Putamen (tissue), 1 donor: Measurements from ENCODE around the gene COA6.

Experiments
- DNase-seq: peaks from one replicate; pipeline ENCODE4 v3.0.0-alpha.2; 2016; ENCODE audit warnings: low spot score

Gene COA6

DNA sequence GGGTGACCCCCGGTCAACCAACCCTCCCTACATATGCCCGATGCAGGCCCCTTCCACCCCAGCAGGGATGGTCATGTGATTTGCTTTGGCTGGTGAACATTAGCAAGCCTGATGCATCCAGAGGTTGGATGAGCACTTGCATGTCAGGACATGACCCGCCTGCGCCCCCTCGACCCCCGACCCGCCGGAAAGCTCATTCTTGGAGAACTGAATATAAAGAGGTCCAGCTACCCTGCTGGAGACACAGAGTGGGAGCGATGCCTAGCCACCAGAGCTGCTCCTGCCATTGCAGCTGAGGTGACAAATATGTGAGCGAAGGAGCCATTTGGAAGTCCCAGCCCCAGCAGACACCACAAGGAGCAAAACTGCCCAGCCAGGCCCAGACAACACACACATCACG lies 39.6 kb downstream of the COA6 start:
- DNase-seq = no peak

DNA sequence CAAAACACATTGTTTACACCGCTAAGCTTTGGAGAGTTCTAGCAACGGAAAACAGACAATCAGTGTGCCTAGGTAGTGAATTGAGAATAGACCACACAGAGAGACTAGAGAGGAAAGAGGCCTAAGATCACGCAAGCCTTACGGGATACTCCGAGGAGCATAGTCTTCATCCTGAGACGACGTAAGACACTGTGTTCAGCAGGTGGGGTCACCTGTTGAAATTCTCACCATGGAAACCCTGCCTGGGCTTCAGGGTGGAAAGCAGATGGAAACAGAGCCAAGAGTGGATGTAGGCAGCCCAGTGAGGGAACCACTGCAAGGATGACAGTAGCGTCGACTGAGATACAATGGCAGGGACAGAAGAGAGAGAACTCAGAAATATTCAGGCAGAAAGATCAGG lies 40.2 kb downstream of the COA6 start:
- DNase-seq = no peak

DNA sequence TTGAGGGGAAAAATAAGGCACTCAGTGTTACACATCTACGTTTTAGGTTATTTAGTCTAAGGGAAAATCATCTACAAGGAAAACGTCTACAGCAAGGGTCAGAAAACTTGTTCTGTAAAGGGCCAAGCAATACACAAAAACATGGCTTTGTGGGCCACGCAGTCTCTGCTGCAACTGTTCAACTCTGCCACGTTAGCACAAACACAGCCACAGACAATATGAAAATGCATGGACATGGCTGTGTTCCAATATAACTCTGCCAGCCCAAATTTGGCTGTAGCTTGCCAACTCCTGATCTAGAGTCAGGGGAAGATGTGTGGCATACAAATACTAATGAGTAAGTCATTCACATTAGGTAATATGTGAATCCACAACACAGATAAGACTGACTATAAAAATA lies 40.7 kb downstream of the COA6 start:
- no peak for DNase-seq

DNA sequence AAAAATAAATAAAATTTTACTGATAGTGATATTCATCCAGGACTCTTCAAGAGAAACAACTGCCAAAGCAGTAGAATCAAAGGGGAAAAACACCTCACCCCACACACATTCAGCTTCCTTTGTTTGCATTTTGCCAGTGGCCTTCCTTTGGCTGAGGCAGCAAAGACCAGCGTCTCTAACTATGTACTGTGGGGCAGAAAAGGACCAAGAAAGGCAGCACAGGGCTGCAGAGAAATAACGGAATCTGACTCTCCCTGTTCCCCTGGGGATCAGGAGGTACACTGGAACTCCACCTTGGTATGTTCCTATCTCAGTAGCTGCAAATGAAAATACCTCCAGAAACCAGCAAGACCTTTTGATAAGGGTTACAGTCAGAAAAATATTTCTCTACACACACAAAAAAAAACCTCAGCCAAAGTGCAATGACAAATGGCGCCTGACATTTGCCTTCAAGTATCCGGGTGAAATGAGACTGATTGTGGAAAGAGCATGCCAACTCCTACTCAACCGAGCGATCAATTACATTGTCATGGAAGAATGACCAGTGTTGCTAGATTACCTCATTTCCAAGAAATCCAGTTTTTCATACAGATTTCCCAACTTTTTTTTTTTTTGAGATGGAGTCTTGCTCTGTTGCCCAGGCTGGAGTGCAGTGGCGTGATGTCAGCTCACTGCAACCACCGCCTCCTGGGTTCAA lies 54.8 kb downstream of the COA6 start:
- DNase-seq = no peak

DNA sequence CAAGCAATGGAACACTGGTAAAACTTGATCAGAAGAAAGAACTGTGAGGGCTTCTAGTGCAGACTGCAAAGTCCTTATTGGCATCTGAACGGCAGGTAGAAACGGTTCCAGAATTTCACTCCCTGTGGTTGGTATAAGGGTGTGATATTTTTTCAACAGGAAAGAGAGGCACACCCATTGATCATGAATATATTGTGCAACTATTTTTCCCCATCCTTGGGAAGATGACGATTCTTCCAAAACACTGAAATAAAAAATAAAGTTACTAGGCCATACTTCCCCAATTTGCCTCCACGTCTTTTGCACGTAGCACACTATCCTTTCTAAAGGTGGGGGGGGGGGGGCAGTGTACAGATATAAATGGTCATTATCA lies 56.2 kb downstream of the COA6 start:
- no peak for DNase-seq

DNA sequence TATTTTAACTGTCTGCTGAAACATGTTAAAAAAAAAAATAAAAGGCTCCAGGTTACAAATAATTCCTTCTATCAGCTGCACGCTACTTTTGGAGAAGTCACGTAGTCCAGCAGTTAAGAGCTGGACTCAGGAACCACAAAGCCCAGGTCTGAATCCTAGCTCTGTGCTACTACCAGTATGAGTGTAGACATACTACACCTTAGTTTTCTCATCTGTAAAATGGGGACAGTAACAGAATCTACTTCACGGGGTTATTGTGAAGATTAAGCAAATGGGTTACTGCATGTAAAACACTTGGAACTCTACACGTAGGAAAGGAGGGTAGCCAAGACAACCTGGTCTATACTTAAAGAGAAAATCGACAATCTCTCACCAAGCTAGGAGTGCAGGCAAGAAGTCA lies 57.4 kb downstream of the COA6 start:
- no peak for DNase-seq

DNA sequence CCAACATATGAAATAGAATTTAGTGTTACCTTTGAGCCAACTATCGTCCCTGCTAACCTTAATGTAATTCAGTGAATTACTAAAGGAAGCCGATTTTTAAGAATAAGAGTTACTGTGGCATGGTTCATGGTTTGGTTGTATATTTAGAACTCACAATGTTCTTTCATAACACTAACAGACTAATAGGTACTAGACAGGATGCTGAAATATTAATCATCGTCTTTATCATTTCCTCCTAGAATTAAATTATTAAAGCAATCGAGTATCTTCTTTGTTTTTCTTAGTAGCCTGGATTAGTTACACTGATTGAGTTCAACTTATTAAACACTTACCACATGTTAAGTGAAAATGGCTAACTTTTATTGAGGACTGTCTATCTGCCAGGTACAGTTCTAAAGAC lies 58.0 kb downstream of the COA6 start:
- DNase-seq = no peak

DNA sequence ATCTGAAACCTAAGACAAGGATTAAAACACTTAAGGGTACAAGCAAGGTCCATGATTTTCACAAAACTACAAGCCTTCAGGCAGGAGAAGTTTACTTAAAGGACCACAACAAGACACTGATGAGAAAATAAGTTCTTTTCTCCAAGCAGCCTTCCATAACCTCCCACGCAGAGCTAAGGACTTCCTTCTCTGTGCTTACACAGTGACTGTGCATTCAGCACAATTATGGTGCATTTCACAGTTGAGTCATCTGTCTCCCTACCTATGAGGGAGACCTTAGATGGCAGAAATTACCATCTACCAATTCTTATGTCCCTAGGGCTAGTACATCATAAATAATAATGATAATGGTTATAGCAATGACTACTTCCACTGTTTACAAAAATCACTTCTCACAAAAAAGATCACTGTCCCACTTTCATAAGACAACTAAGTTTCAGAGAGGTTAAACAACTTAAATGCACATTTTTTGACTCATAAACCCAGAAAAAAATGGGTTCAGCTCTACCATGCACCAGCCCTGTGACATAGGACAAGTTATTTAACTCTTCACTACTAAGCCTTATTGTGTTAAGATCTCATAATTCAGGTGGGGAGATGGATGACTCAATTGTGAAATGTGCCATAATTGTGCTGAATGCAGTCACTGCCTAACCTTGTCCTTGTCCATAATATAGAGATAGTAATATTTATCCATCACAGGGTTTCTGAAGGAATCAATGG lies 60.5 kb downstream of the COA6 start:
- DNase-seq = no peak
